Neural cell (in vitro differentiated cells): ENCODE data around the gene SYT1. TPM values are rescaled to one million over a fixed set of nuclear protein-coding genes. Genes with fewer than 3 reads are reported as not detected.

Source experiments
- H2AFZ ChIP-seq: fragments of 200-600, 300-800 bp; sonication (generic), shearing (Covaris generic); 2 replicates; pipeline ENCODE4 v1.6.0; 2014; ENCODE audit warnings: low read depth, mild to moderate bottlenecking, antibody characterized with exemption, low read length, moderate library complexity
- H3F3A ChIP-seq: fragments of 200-600 bp; shearing (Covaris generic); 2 replicates; pipeline ENCODE4 v1.6.1; 2016; ENCODE audit warnings: mild to moderate bottlenecking, moderate library complexity, mixed read lengths, antibody characterized with exemption, low read length; ENCODE audit not compliant: insufficient read depth, poor library complexity, severe bottlenecking
- H3K27ac ChIP-seq: fragments of 200-600, 300-800 bp; sonication (generic), shearing (Covaris generic); 2 replicates; pipeline ENCODE4 v1.5.1; 2014; ENCODE audit warnings: mild to moderate bottlenecking, low read length, moderate library complexity
- H3K27me3 ChIP-seq: fragments of 300-800, 200-600 bp; sonication (generic), shearing (Covaris generic); 2 replicates; pipeline ENCODE4 v1.6.0; 2014; ENCODE audit warnings: mild to moderate bottlenecking, low read depth, low read length, moderate library complexity; ENCODE audit not compliant: insufficient read depth
- H3K36me3 ChIP-seq: fragments of 300-800, 200-600 bp; sonication (generic), shearing (Covaris generic); 2 replicates; pipeline ENCODE4 v1.5.1; 2014; ENCODE audit warnings: mild to moderate bottlenecking, antibody characterized with exemption, low read length, moderate library complexity; ENCODE audit not compliant: insufficient read depth
- H3K4me2 ChIP-seq: fragments of 300-800, 200-600 bp; sonication (generic), shearing (Covaris generic); 2 replicates; pipeline ENCODE4 v1.6.0; 2014; ENCODE audit warnings: mild to moderate bottlenecking, low read length
- H3K4me3 ChIP-seq: fragments of 300-800, 200-600 bp; sonication (generic), shearing (Covaris generic); 2 replicates; pipeline ENCODE4 v1.5.1; 2014; ENCODE audit warnings: mild to moderate bottlenecking, low read length, moderate library complexity
- H3K79me2 ChIP-seq: fragments of 200-600 bp; shearing (Covaris generic); replicated peaks from 2 replicates; pipeline ENCODE4 v1.6.0; 2014; ENCODE audit warnings: mild to moderate bottlenecking, low read length, moderate library complexity; ENCODE audit not compliant: insufficient read depth
- H3K9ac ChIP-seq: fragments of 300-800, 200-600 bp; sonication (generic), shearing (Covaris generic); 2 replicates; pipeline ENCODE4 v1.6.1; 2016; ENCODE audit warnings: mild to moderate bottlenecking, low read length, mixed read lengths
- H3K9me2 ChIP-seq: fragments of 200-600 bp; shearing (Covaris generic); 2 replicates; pipeline ENCODE4 v1.6.1; 2016; ENCODE audit warnings: mild to moderate bottlenecking, low read length, mixed read lengths; ENCODE audit not compliant: insufficient read depth
- H3K9me3 ChIP-seq: fragments of 200-600, 300-800 bp; sonication (generic), shearing (Covaris generic); 2 replicates; pipeline ENCODE4 v1.6.1; 2016; ENCODE audit warnings: mild to moderate bottlenecking, mixed run types, low read length, moderate library complexity, mixed read lengths
- H4K20me1 ChIP-seq: fragments of 200-600 bp; shearing (Covaris generic); 2 replicates; pipeline ENCODE4 v1.6.1; 2016; ENCODE audit warnings: mild to moderate bottlenecking, mixed run types; ENCODE audit not compliant: insufficient read depth
- EP300 ChIP-seq: fragments of 450-650 bp; conservative IDR thresholded peaks from 2 replicates; pipeline ENCODE4 v1.6.1; 2014; ENCODE audit warnings: antibody characterized with exemption, mild to moderate bottlenecking, moderate library complexity; ENCODE audit not compliant: poor library complexity, severe bottlenecking
- EZH2 ChIP-seq: fragments of 200-600, 300-800 bp; shearing (Covaris generic), sonication (generic); IDR thresholded peaks from 2 replicates; pipeline ENCODE4 v1.6.1; 2014; ENCODE audit warnings: antibody characterized with exemption, low read length, borderline replicate concordance, mild to moderate bottlenecking; ENCODE audit not compliant: insufficient read depth, poor library complexity, severe bottlenecking
- MXI1 ChIP-seq: fragments of 450-650 bp; conservative IDR thresholded peaks from 2 replicates; pipeline ENCODE4 v1.6.1; 2014; ENCODE audit warnings: antibody characterized with exemption, mild to moderate bottlenecking; ENCODE audit not compliant: poor library complexity, severe bottlenecking
- POLR2AphosphoS5 ChIP-seq: IDR thresholded peaks from 2 replicates; pipeline ENCODE4 v1.6.1; 2012
- RAD21 ChIP-seq: fragments of 450-650 bp; conservative IDR thresholded peaks from 2 replicates; pipeline ENCODE4 v1.6.1; 2014; ENCODE audit warnings: antibody characterized with exemption, mild to moderate bottlenecking, moderate library complexity
- SMC3 ChIP-seq: fragments of 450-650 bp; conservative IDR thresholded peaks from 2 replicates; pipeline ENCODE4 v1.6.1; 2014; ENCODE audit warnings: antibody characterized with exemption, mild to moderate bottlenecking, moderate library complexity; ENCODE audit not compliant: poor library complexity
- TAF1 ChIP-seq: IDR thresholded peaks from 2 replicates; pipeline ENCODE4 v1.6.1; 2012; ENCODE audit warnings: low read depth
- polyA plus RNA-seq: library from polyadenylated mRNA; depleted of rRNA; stranded (reverse); fragments of >200 nt; gene quantifications from 2 replicates; pipeline ENCODE4 v1.2.3, GENCODE V29; 2014
- TF ChIP-seq, protein P1 (sequence below): fragments of 450-650 bp; IDR thresholded peaks from 2 replicates; pipeline ENCODE4 v1.5.1; 2014; ENCODE audit warnings: antibody characterized with exemption, mild to moderate bottlenecking, moderate library complexity; ENCODE audit not compliant: poor library complexity, severe bottlenecking
- TF ChIP-seq, protein P2 (sequence below): IDR thresholded peaks from 2 replicates; pipeline ENCODE4 v1.6.1; 2012; ENCODE audit warnings: borderline replicate concordance

Gene SYT1
- polyA plus RNA-seq, 1 donor from 2014 or later = 103 TPM

DNA sequence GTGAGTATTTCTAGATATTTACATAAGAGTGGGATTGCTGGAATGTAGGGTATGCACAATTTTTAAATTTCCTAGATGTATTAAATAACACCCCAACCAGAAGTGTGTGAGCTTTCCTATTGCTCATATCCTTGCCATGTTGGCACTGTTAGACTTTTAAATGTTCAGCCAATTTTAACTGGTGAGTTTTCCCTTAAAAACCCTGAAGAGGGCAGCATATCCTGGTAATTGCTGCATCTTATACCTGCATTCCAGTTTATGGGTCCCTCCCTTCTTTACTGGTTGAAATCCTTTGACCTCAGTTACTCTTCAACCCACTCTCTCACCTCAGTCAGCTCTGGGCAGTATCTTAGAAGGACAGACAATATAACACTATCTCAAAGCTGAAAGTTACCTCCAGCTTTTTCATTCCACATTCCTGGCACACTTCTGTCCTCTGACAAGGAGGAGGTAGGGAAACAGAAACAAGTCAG lies 555.6 kb downstream of the SYT1 start:
- H3K36me3 ChIP-seq = no peaks in the 10 kb centered on the region
- H3K79me2 ChIP-seq = no peaks in the 10 kb centered on the region
- no peaks in the 10 kb centered on the region for H3F3A ChIP-seq
- H2AFZ ChIP-seq = no peak overlapping the region
- no peak overlapping the region for H3K4me2 ChIP-seq
- no peaks in the 10 kb centered on the region for H3K9me3 ChIP-seq
- no peaks in the 10 kb centered on the region for H3K9me2 ChIP-seq
- TF ChIP-seq EP300 (no peak), RAD21 (peak; percentile 23), POLR2AphosphoS5 (no peak), SMC3 (no peak), EZH2 (no peak), TAF1 (no peak), MXI1 (no peak)
- TF ChIP-seq, protein P1, sequence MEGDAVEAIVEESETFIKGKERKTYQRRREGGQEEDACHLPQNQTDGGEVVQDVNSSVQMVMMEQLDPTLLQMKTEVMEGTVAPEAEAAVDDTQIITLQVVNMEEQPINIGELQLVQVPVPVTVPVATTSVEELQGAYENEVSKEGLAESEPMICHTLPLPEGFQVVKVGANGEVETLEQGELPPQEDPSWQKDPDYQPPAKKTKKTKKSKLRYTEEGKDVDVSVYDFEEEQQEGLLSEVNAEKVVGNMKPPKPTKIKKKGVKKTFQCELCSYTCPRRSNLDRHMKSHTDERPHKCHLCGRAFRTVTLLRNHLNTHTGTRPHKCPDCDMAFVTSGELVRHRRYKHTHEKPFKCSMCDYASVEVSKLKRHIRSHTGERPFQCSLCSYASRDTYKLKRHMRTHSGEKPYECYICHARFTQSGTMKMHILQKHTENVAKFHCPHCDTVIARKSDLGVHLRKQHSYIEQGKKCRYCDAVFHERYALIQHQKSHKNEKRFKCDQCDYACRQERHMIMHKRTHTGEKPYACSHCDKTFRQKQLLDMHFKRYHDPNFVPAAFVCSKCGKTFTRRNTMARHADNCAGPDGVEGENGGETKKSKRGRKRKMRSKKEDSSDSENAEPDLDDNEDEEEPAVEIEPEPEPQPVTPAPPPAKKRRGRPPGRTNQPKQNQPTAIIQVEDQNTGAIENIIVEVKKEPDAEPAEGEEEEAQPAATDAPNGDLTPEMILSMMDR = peak; percentile 26
- TF ChIP-seq, protein P2, sequence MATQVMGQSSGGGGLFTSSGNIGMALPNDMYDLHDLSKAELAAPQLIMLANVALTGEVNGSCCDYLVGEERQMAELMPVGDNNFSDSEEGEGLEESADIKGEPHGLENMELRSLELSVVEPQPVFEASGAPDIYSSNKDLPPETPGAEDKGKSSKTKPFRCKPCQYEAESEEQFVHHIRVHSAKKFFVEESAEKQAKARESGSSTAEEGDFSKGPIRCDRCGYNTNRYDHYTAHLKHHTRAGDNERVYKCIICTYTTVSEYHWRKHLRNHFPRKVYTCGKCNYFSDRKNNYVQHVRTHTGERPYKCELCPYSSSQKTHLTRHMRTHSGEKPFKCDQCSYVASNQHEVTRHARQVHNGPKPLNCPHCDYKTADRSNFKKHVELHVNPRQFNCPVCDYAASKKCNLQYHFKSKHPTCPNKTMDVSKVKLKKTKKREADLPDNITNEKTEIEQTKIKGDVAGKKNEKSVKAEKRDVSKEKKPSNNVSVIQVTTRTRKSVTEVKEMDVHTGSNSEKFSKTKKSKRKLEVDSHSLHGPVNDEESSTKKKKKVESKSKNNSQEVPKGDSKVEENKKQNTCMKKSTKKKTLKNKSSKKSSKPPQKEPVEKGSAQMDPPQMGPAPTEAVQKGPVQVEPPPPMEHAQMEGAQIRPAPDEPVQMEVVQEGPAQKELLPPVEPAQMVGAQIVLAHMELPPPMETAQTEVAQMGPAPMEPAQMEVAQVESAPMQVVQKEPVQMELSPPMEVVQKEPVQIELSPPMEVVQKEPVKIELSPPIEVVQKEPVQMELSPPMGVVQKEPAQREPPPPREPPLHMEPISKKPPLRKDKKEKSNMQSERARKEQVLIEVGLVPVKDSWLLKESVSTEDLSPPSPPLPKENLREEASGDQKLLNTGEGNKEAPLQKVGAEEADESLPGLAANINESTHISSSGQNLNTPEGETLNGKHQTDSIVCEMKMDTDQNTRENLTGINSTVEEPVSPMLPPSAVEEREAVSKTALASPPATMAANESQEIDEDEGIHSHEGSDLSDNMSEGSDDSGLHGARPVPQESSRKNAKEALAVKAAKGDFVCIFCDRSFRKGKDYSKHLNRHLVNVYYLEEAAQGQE = no peak
- H4K20me1 ChIP-seq = no peaks in the 10 kb centered on the region
- no peak overlapping the region for H3K9ac ChIP-seq
- no peaks in the 10 kb centered on the region for H3K27me3 ChIP-seq
- H3K27ac ChIP-seq = no peak overlapping the region
- no peak overlapping the region for H3K4me3 ChIP-seq

DNA sequence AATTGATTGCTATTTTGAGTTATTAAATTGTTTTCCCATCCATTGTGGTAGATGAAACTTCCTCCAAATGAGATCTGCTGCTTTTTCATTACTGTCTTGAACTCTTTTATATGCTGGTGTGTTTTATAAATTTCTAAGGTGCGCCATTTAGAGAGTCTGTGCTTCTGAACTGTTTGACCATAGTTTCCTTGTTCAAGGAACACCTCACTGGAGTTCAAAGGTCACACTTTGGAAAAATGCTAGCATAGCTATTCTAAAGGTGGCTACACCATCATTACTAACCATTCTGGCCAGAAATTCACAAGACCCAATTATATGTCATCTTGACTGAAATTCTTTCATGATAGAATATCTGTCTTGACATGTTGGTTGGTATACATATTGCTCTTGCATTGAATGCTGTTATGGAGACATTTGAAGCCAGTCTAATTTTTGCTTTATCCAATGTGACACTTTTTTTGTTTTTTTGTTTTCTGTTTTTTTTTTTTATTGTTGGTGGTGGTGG lies 556.7 kb downstream of the SYT1 start:
- H3K36me3 ChIP-seq = no peaks in the 10 kb centered on the region
- no peaks in the 10 kb centered on the region for H3F3A ChIP-seq
- H2AFZ ChIP-seq = no peak overlapping the region
- no peaks in the 10 kb centered on the region for H3K27me3 ChIP-seq
- no peak overlapping the region for H3K27ac ChIP-seq
- H3K4me2 ChIP-seq = no peak overlapping the region
- no peaks in the 10 kb centered on the region for H4K20me1 ChIP-seq
- H3K9ac ChIP-seq = no peak overlapping the region
- H3K79me2 ChIP-seq = no peaks in the 10 kb centered on the region
- H3K4me3 ChIP-seq = no peak overlapping the region
- no peaks in the 10 kb centered on the region for H3K9me2 ChIP-seq
- H3K9me3 ChIP-seq = no peaks in the 10 kb centered on the region
- TF ChIP-seq, protein P1 = no peak
- TF ChIP-seq SMC3 (no peak), POLR2AphosphoS5 (no peak), TAF1 (no peak)
